HEK293 (cell line): ENCODE measurements around the gene MTFP1.

Source experiments
- CTCF ChIA-PET: fragments of 350-600 bp; formaldehyde crosslinking; extraction: SDS; loops from one replicate; lab custom pipeline; 2021; ENCODE audit warnings: antibody characterized with exemption; lab: Yijun Ruan, JAX
- POLR2A ChIA-PET: fragments of 300-600 bp; formaldehyde crosslinking; extraction: SDS; loops from one replicate; lab custom pipeline; 2020; ENCODE audit warnings: antibody characterized with exemption, inconsistent platforms; lab: Yijun Ruan, JAX
- H3K27ac ChIP-seq: fragments of 200-500 bp; sonication (Bioruptor generic); 2 replicates; pipeline ENCODE4 v1.5.1; 2014; ENCODE audit warnings: low read depth, low read length, control low read depth, inconsistent platforms; ENCODE audit errors: extremely low read depth
- H3K36me3 ChIP-seq, 2 experiments: fragments of 200-500 bp in 1 of 2; sonication (Bioruptor generic) in 1 of 2; 1 replicate in 1 of 2; 2 replicates in 1 of 2; pipeline ENCODE4 v1.5.1; 2014 to 2017; ENCODE audit warnings: inconsistent platforms in 2 of 2, low read length in 2 of 2; ENCODE audit not compliant: control insufficient read depth in 2 of 2, insufficient read depth in 1 of 2
- H3K4me1 ChIP-seq: fragments of 200-500 bp; sonication (Bioruptor generic); 2 replicates; pipeline ENCODE4 v1.5.1; 2014; ENCODE audit warnings: mild to moderate bottlenecking, low read length, inconsistent platforms; ENCODE audit not compliant: control insufficient read depth, insufficient read depth
- H3K4me3 ChIP-seq: 2 replicates; pipeline ENCODE4 v1.5.1; 2011; ENCODE audit warnings: low read depth, mild to moderate bottlenecking, control low read depth, low read length, moderate library complexity
- H3K9me3 ChIP-seq: fragments of 200-500 bp; sonication (Bioruptor generic); 2 replicates; pipeline ENCODE4 v1.5.1; 2014; ENCODE audit warnings: low read depth, low read length, inconsistent platforms; ENCODE audit not compliant: control insufficient read depth, insufficient read depth
- INSM2 ChIP-seq: fragments of 450-650 bp; formaldehyde crosslinking; IDR thresholded peaks from 2 replicates; pipeline ENCODE4 v1.5.1; 2016; ENCODE audit warnings: missing biosample characterization, missing genetic modification characterization
- OVOL3 ChIP-seq: fragments of 450-650 bp; formaldehyde crosslinking; IDR thresholded peaks from 2 replicates; pipeline ENCODE4 v1.5.1; 2016; ENCODE audit warnings: missing biosample characterization, missing genetic modification characterization
- PRDM1 ChIP-seq: fragments of 450-650 bp; formaldehyde crosslinking; IDR thresholded peaks from 2 replicates; pipeline ENCODE4; 2016; ENCODE audit warnings: missing biosample characterization, missing genetic modification characterization
- PRDM10 ChIP-seq: fragments of 450-650 bp; formaldehyde crosslinking; IDR thresholded peaks from 2 replicates; pipeline ENCODE4 v1.5.1; 2016; ENCODE audit warnings: missing biosample characterization, missing genetic modification characterization
- REST ChIP-seq: fragments of 450-650 bp; formaldehyde crosslinking; IDR thresholded peaks from 2 replicates; pipeline ENCODE4 v1.5.1; 2016; ENCODE audit warnings: missing biosample characterization, missing genetic modification characterization
- SCRT2 ChIP-seq: fragments of 450-650 bp; formaldehyde crosslinking; IDR thresholded peaks from 2 replicates; pipeline ENCODE4 v1.5.1; 2016; ENCODE audit warnings: missing biosample characterization, missing genetic modification characterization
- SP7 ChIP-seq: fragments of 450-650 bp; formaldehyde crosslinking; IDR thresholded peaks from 2 replicates; pipeline ENCODE4 v1.5.1; 2016; ENCODE audit warnings: missing biosample characterization, missing genetic modification characterization
- YY1 ChIP-seq: fragments of 450-650 bp; formaldehyde crosslinking; IDR thresholded peaks from 2 replicates; pipeline ENCODE4 v1.5.1; 2018; ENCODE audit warnings: missing biosample characterization, missing genetic modification characterization
- ZBTB8A ChIP-seq: fragments of 450-650 bp; formaldehyde crosslinking; IDR thresholded peaks from 2 replicates; pipeline ENCODE4 v1.5.1; 2016; ENCODE audit warnings: missing biosample characterization, missing genetic modification characterization
- ZFP69B ChIP-seq: fragments of 450-650 bp; formaldehyde crosslinking; IDR thresholded peaks from 2 replicates; pipeline ENCODE4 v1.5.1; 2016; ENCODE audit warnings: missing biosample characterization, missing genetic modification characterization
- ZNF174 ChIP-seq: fragments of 450-650 bp; formaldehyde crosslinking; IDR thresholded peaks from 2 replicates; pipeline ENCODE4 v1.5.0; 2017; ENCODE audit warnings: missing biosample characterization, mild to moderate bottlenecking, missing genetic modification characterization
- ZNF175 ChIP-seq: fragments of 450-650 bp; formaldehyde crosslinking; IDR thresholded peaks from 2 replicates; pipeline ENCODE4 v1.5.1; 2016; ENCODE audit warnings: missing biosample characterization, missing genetic modification characterization
- ZNF24 ChIP-seq: fragments of 450-650 bp; formaldehyde crosslinking; IDR thresholded peaks from 2 replicates; pipeline ENCODE4 v1.5.1; 2016; ENCODE audit warnings: missing biosample characterization, missing genetic modification characterization
- ZNF26 ChIP-seq: fragments of 450-650 bp; formaldehyde crosslinking; IDR thresholded peaks from 2 replicates; pipeline ENCODE4 v1.5.1; 2016; ENCODE audit warnings: missing biosample characterization, missing genetic modification characterization
- ZNF280D ChIP-seq: fragments of 450-650 bp; formaldehyde crosslinking; IDR thresholded peaks from 2 replicates; pipeline ENCODE4 v1.5.1; 2016; ENCODE audit warnings: missing biosample characterization, missing genetic modification characterization
- ZNF416 ChIP-seq: fragments of 450-650 bp; formaldehyde crosslinking; IDR thresholded peaks from 2 replicates; pipeline ENCODE4 v1.5.1; 2016; ENCODE audit warnings: missing biosample characterization, missing genetic modification characterization
- ZNF48 ChIP-seq: fragments of 450-650 bp; formaldehyde crosslinking; IDR thresholded peaks from 2 replicates; pipeline ENCODE4 v1.5.1; 2016; ENCODE audit warnings: missing biosample characterization, missing genetic modification characterization
- ZNF530 ChIP-seq: fragments of 450-650 bp; formaldehyde crosslinking; IDR thresholded peaks from 2 replicates; pipeline ENCODE4 v1.5.1; 2016; ENCODE audit warnings: low read depth, missing biosample characterization, missing genetic modification characterization
- ZNF549 ChIP-seq: fragments of 450-650 bp; IDR thresholded peaks from 2 replicates; pipeline ENCODE4 v1.5.1; 2018; ENCODE audit warnings: missing biosample characterization, missing genetic modification characterization, mild to moderate bottlenecking, inconsistent platforms, moderate library complexity
- ZNF624 ChIP-seq: fragments of 450-650 bp; formaldehyde crosslinking; IDR thresholded peaks from 2 replicates; pipeline ENCODE4 v1.5.1; 2017; ENCODE audit warnings: missing biosample characterization, missing genetic modification characterization
- ZXDB ChIP-seq: fragments of 450-650 bp; formaldehyde crosslinking; IDR thresholded peaks from 2 replicates; pipeline ENCODE4 v1.5.1; 2016; ENCODE audit warnings: missing biosample characterization, missing genetic modification characterization

MTFP1 gene

GRCh38 chr22:30416837-30417236 is 8.7 kb upstream of the MTFP1 start:
- no peak for TF ChIP-seq REST (tag by site-specific recombination)
- TF ChIP-seq OVOL3 (tag by site-specific recombination), result no peak
- no peak for TF ChIP-seq ZNF624 (tag by site-specific recombination)
- no peak for TF ChIP-seq PRDM10 (tag by site-specific recombination)
- TF ChIP-seq ZNF26 (tag by site-specific recombination), result no peak
- no peak for TF ChIP-seq ZNF48
- no peak for TF ChIP-seq ZNF549 (tag by site-specific recombination)
- TF ChIP-seq SP7 (tag by site-specific recombination), result no peak
- no peak for TF ChIP-seq ZNF174 (tag by site-specific recombination)
- TF ChIP-seq ZNF416 (tag by site-specific recombination), result no peak
- TF ChIP-seq SCRT2 (tag by site-specific recombination), result no peak
- TF ChIP-seq ZBTB8A (tag by site-specific recombination), result no peak
- TF ChIP-seq ZFP69B (tag by site-specific recombination), result no peak
- no peak for TF ChIP-seq ZXDB (tag by site-specific recombination)
- TF ChIP-seq ZNF175, result no peak
- TF ChIP-seq YY1, result no peak
- Histone ChIP-seq H3K4me3 (no peak overlapping the region), H3K36me3 (peaks cover 5 to 83% of the 10 kb centered on the region in 2 experiments; a peak in 2 of 3 replicates), H3K27ac (no peak overlapping the region), H3K4me1 (peaks cover 9% of the 10 kb centered on the region), H3K9me3 (no peaks in the 10 kb centered on the region)
- ChIA-PET CTCF (interaction anchor here (0.6 kb wide), 1 partner anchor 26 kb away, joined by 3 read pairs; no protein-coding TSS in a partner anchor), POLR2A (interaction anchor here (1.0 kb wide), 1 partner anchor 8 kb away, joined by 3 read pairs; the partner anchor contains the start of gene MTFP1)

- H3K9me3 ChIP-seq, result no peaks in the 10 kb centered on the region
- ChIA-PET CTCF (interaction anchor here (0.8 to 1.0 kb wide), 2 partner anchors 133 to 145 kb away, joined by 4 read pairs; no protein-coding TSS in a partner anchor), POLR2A (interaction anchor here (4.7 to 6.0 kb wide), 2 partner anchors 9 to 24 kb away, joined by 78 to 86 read pairs; partner anchors contain the start of gene SEC14L2)
- no peak overlapping the region for H3K4me3 ChIP-seq
- H3K36me3 ChIP-seq, result peaks cover 0 to 50% of the 10 kb centered on the region in 2 experiments; a peak in 1 of 3 replicates
- H3K27ac ChIP-seq, result no peak overlapping the region
- peaks cover 25% of the 10 kb centered on the region for H3K4me1 ChIP-seq
- TF ChIP-seq ZNF280D (tag by site-specific recombination), result no peak
- TF ChIP-seq PRDM1 (tag by site-specific recombination), result 0 out of 2 replicates have a peak, but pooled peaks have one; percentile 12
- no peak for TF ChIP-seq INSM2 (tag by site-specific recombination)
- TF ChIP-seq ZNF24 (tag by site-specific recombination), result no peak
- no peak for TF ChIP-seq ZNF530 (tag by site-specific recombination)
Measured at GRCh38 chr22:30420347-30421125, 5.0 kb upstream of the MTFP1 start.
